Choroid plexus epithelial cell (primary cell): Measurements from ENCODE around the gene CEP104.
"Not testable (repeated sequence)": the region's sequence is repeated elsewhere in the genome, so short reads cannot be mapped to it uniquely, and the experiment has no call there.

Experiments used
- DNase-seq: peaks from one replicate; pipeline ENCODE4 v3.0.0-alpha.2; 2010; ENCODE audit warnings: low read depth
- H3K4me3 ChIP-seq: 2 replicates; pipeline ENCODE4 v1.5.1; 2011; ENCODE audit warnings: low read depth, mild to moderate bottlenecking, control low read depth, low read length, moderate library complexity
- CTCF ChIP-seq: conservative IDR thresholded peaks from 2 replicates; pipeline ENCODE4 v1.5.1; 2011; ENCODE audit warnings: low read depth, mild to moderate bottlenecking, control low read depth, inconsistent platforms, low read length, moderate library complexity

Gene CEP104

GRCh38 chr1:3816331-3817137 lies 40.5 kb downstream of the CEP104 start:
- H3K4me3 ChIP-seq = no peak overlapping the region
- DNase-seq = no peak
- no peak for TF ChIP-seq CTCF

- H3K4me3 ChIP-seq = no peak overlapping the region
- no peak for TF ChIP-seq CTCF
- DNase-seq = no peak
Measured at GRCh38 chr1:3814771-3815561, 42.0 kb downstream of the CEP104 start.

GRCh38 chr1:3814065-3814464 lies 42.9 kb downstream of the CEP104 start:
- H3K4me3 ChIP-seq = no peak overlapping the region
- DNase-seq = no peak
- TF ChIP-seq CTCF = no peak

- no peak for DNase-seq
- TF ChIP-seq CTCF = no peak
Measured at GRCh38 chr1:3811595-3811911, 45.5 kb downstream of the CEP104 start.

GRCh38 chr1:3810149-3810761 lies 46.8 kb downstream of the CEP104 start:
- H3K4me3 ChIP-seq, DNase-seq: not testable (repeated sequence)

More at GRCh38 chr1:3811595-3811911, 45.5 kb downstream of the CEP104 start:
- no peak overlapping the region for H3K4me3 ChIP-seq

- DNase-seq = no peak
- no peak overlapping the region for H3K4me3 ChIP-seq
- no peak for TF ChIP-seq CTCF
Measured at GRCh38 chr1:3809680-3810079, 47.3 kb downstream of the CEP104 start.

GRCh38 chr1:3807769-3808168 lies 49.2 kb downstream of the CEP104 start:
- H3K4me3 ChIP-seq = no peak overlapping the region
- no peak for DNase-seq
- no peak for TF ChIP-seq CTCF
